ES-I3 (cell line): ENCODE measurements around the gene RCAN1.
A peak's percentile ranks its signal among the peaks of the same experiment; 100 is the strongest.

Experiments used
- H3K36me3 ChIP-seq: 2 replicates; pipeline ENCODE4 v1.6.1; 2013; ENCODE audit warnings: mild to moderate bottlenecking, low read length, control low read depth, moderate library complexity; ENCODE audit not compliant: insufficient read depth
- H3K4me1 ChIP-seq: 2 replicates; pipeline ENCODE4 v1.6.1; 2013; ENCODE audit warnings: mild to moderate bottlenecking, control low read depth, low read length; ENCODE audit not compliant: insufficient read depth
- H3K9ac ChIP-seq: 2 replicates; pipeline ENCODE4 v1.6.1; 2013; ENCODE audit warnings: low read depth, mild to moderate bottlenecking, low read length, moderate library complexity
- H3K9me3 ChIP-seq: 2 replicates; pipeline ENCODE4 v1.6.1; 2013; ENCODE audit warnings: mild to moderate bottlenecking, low read length, moderate library complexity; ENCODE audit not compliant: control insufficient read depth, insufficient read depth

The RCAN1 gene

GRCh38 chr21:34537838-34538237 lies 77.1 kb downstream of the RCAN1 start:
- no peak overlapping the region for H3K9ac ChIP-seq
- H3K9me3 ChIP-seq, result no peaks in the 10 kb centered on the region
- no peaks in the 10 kb centered on the region for H3K36me3 ChIP-seq
- H3K4me1 ChIP-seq, result peaks cover 11% of the 10 kb centered on the region

- no peaks in the 10 kb centered on the region for H3K36me3 ChIP-seq
- no peaks in the 10 kb centered on the region for H3K9me3 ChIP-seq
- peaks cover 11% of the 10 kb centered on the region for H3K4me1 ChIP-seq
- H3K9ac ChIP-seq, result no peak overlapping the region
These were observed 78.1 kb downstream of the RCAN1 start for GRCh38 chr21:34536820-34537219.

GRCh38 chr21:34536311-34536710 lies 78.6 kb downstream of the RCAN1 start:
- Histone ChIP-seq H3K36me3 (no peaks in the 10 kb centered on the region), H3K9ac (no peak overlapping the region), H3K9me3 (no peaks in the 10 kb centered on the region), H3K4me1 (peaks cover 11% of the 10 kb centered on the region)

- H3K36me3 ChIP-seq, result no peaks in the 10 kb centered on the region
- no peaks in the 10 kb centered on the region for H3K9me3 ChIP-seq
These were observed 79.0 kb downstream of the RCAN1 start for GRCh38 chr21:34535886-34536285.

GRCh38 chr21:34534522-34534921 lies 80.4 kb downstream of the RCAN1 start:
- Histone ChIP-seq H3K4me1 (peaks cover 11% of the 10 kb centered on the region), H3K9me3 (no peaks in the 10 kb centered on the region), H3K9ac (no peak overlapping the region), H3K36me3 (no peaks in the 10 kb centered on the region)

More at GRCh38 chr21:34535886-34536285, 79.0 kb downstream of the RCAN1 start:
- peaks cover 11% of the 10 kb centered on the region for H3K4me1 ChIP-seq
- no peak overlapping the region for H3K9ac ChIP-seq

GRCh38 chr21:34533938-34534337 lies 81.0 kb downstream of the RCAN1 start:
- Histone ChIP-seq H3K9ac (no peak overlapping the region), H3K36me3 (no peaks in the 10 kb centered on the region), H3K9me3 (no peaks in the 10 kb centered on the region), H3K4me1 (peaks cover 11% of the 10 kb centered on the region)

GRCh38 chr21:34531399-34531798 lies 83.5 kb downstream of the RCAN1 start:
- H3K9ac ChIP-seq, result no peak overlapping the region
- peaks cover 12% of the 10 kb centered on the region for H3K4me1 ChIP-seq
- H3K9me3 ChIP-seq, result no peaks in the 10 kb centered on the region; the same call in 1 of the 2 replicates
- H3K36me3 ChIP-seq, result no peaks in the 10 kb centered on the region

GRCh38 chr21:34530261-34530660 lies 84.7 kb downstream of the RCAN1 start:
- H3K4me1 ChIP-seq, result peaks cover 12% of the 10 kb centered on the region
- H3K9ac ChIP-seq, result no peak overlapping the region
- H3K36me3 ChIP-seq, result no peaks in the 10 kb centered on the region
- no peaks in the 10 kb centered on the region; the same call in 1 of the 2 replicates for H3K9me3 ChIP-seq

- no peaks in the 10 kb centered on the region for H3K36me3 ChIP-seq
- no peak overlapping the region for H3K9ac ChIP-seq
- peaks cover 24% of the 10 kb centered on the region for H3K4me1 ChIP-seq
- H3K9me3 ChIP-seq, result no peaks in the 10 kb centered on the region; the same call in 1 of the 2 replicates
These were observed 86.8 kb downstream of the RCAN1 start for GRCh38 chr21:34528131-34528561.

GRCh38 chr21:34526618-34527290 lies 88.2 kb downstream of the RCAN1 start:
- H3K9ac ChIP-seq, result peak overlapping the region; percentile 44
- H3K9me3 ChIP-seq, result no peaks in the 10 kb centered on the region; the same call in 1 of the 2 replicates
- H3K4me1 ChIP-seq, result peaks cover 33% of the 10 kb centered on the region
- no peaks in the 10 kb centered on the region for H3K36me3 ChIP-seq

- no peaks in the 10 kb centered on the region for H3K36me3 ChIP-seq
- H3K4me1 ChIP-seq, result peaks cover 34% of the 10 kb centered on the region
- H3K9ac ChIP-seq, result peak overlapping the region; percentile 44
- no peaks in the 10 kb centered on the region; the same call in 1 of the 2 replicates for H3K9me3 ChIP-seq
These were observed 88.7 kb downstream of the RCAN1 start for GRCh38 chr21:34526241-34526617.

- Histone ChIP-seq H3K9ac (peak overlapping the region; percentile 9; the same call in 1 of the 2 replicates), H3K4me1 (peaks cover 34% of the 10 kb centered on the region), H3K9me3 (no peaks in the 10 kb centered on the region; the same call in 1 of the 2 replicates), H3K36me3 (no peaks in the 10 kb centered on the region)
These were observed 90.0 kb downstream of the RCAN1 start for GRCh38 chr21:34524646-34525601.

- H3K9ac ChIP-seq, result no peak overlapping the region
- H3K36me3 ChIP-seq, result no peaks in the 10 kb centered on the region
- H3K9me3 ChIP-seq, result no peaks in the 10 kb centered on the region; the same call in 1 of the 2 replicates
- H3K4me1 ChIP-seq, result peaks cover 34% of the 10 kb centered on the region
These were observed 91.8 kb downstream of the RCAN1 start for GRCh38 chr21:34523019-34523555.

GRCh38 chr21:34522284-34522683 lies 92.6 kb downstream of the RCAN1 start:
- Histone ChIP-seq H3K9ac (no peak overlapping the region), H3K9me3 (no peaks in the 10 kb centered on the region; the same call in 1 of the 2 replicates), H3K36me3 (no peaks in the 10 kb centered on the region), H3K4me1 (peaks cover 34% of the 10 kb centered on the region)
